Neuronal stem cell (in vitro differentiated cells): ENCODE results near the gene F13A1.

Experiments
- DNase-seq: peaks from one replicate; pipeline ENCODE4 v3.0.0-alpha.2; 2013; ENCODE audit warnings: low spot score
- H2AFZ ChIP-seq: one replicate; pipeline ENCODE4 v1.6.1; 2013; ENCODE audit warnings: mild to moderate bottlenecking, low read length, inconsistent platforms
- H2AK5ac ChIP-seq: 2 replicates; pipeline ENCODE4 v1.6.1; 2013; ENCODE audit warnings: low read depth, mild to moderate bottlenecking, inconsistent platforms, low read length, moderate library complexity, mixed read lengths
- H2BK120ac ChIP-seq: 2 replicates; pipeline ENCODE4 v1.6.1; 2013; ENCODE audit warnings: low read depth, mild to moderate bottlenecking, inconsistent platforms, low read length, moderate library complexity, mixed read lengths
- H2BK12ac ChIP-seq: one replicate; pipeline ENCODE4 v1.6.1; 2013; ENCODE audit warnings: low read length, inconsistent platforms
- H2BK15ac ChIP-seq: 2 replicates; pipeline ENCODE4 v1.6.1; 2013; ENCODE audit warnings: mild to moderate bottlenecking, low read length, inconsistent platforms, mixed read lengths
- H2BK5ac ChIP-seq: one replicate; pipeline ENCODE4 v1.6.1; 2013; ENCODE audit warnings: inconsistent platforms, mild to moderate bottlenecking, low read length, moderate library complexity
- H3K14ac ChIP-seq: one replicate; pipeline ENCODE4 v1.6.1; 2013; ENCODE audit warnings: low read length, inconsistent platforms
- H3K18ac ChIP-seq: 2 replicates; pipeline ENCODE4 v1.6.1; 2013; ENCODE audit warnings: low read length, inconsistent platforms
- H3K23ac ChIP-seq: 2 replicates; pipeline ENCODE4 v1.6.1; 2013; ENCODE audit warnings: low read depth, mild to moderate bottlenecking, mixed read lengths, low read length, inconsistent platforms; ENCODE audit not compliant: poor library complexity
- H3K27ac ChIP-seq: replicated peaks from 3 replicates; pipeline ENCODE4 v1.5.1; 2013; ENCODE audit warnings: low read length, inconsistent platforms
- H3K27me3 ChIP-seq, 3 experiments: 2 replicates each; pipeline ENCODE4 v1.6.1; 2013; ENCODE audit warnings: low read length in 3 of 3, mild to moderate bottlenecking in 2 of 3, inconsistent platforms in 1 of 3, low read depth in 1 of 3, mixed read lengths in 1 of 3, moderate library complexity in 1 of 3; ENCODE audit not compliant: control insufficient read depth in 3 of 3, insufficient read depth in 3 of 3
- H3K36me3 ChIP-seq, 2 donors: replicated peaks in 1 of 2; 2 replicates each; pipeline ENCODE4 v1.6.1; 2013; ENCODE audit warnings: low read length in 2 of 2; ENCODE audit not compliant: control insufficient read depth in 2 of 2, insufficient read depth in 2 of 2
- H3K4ac ChIP-seq: 2 replicates; pipeline ENCODE4 v1.6.1; 2013; ENCODE audit warnings: inconsistent platforms, mild to moderate bottlenecking, low read length, moderate library complexity
- H3K4me1 ChIP-seq, 2 donors: 1 replicate in 1 of 2; 2 replicates in 1 of 2; pipeline ENCODE4 v1.6.1; 2013; ENCODE audit warnings: low read length in 2 of 2, low read depth in 1 of 2; ENCODE audit not compliant: control insufficient read depth in 2 of 2, insufficient read depth in 1 of 2
- H3K4me2 ChIP-seq: one replicate; pipeline ENCODE4 v1.6.1; 2013; ENCODE audit warnings: mild to moderate bottlenecking, low read length, inconsistent platforms; ENCODE audit not compliant: insufficient read depth, poor library complexity, severe bottlenecking
- H3K4me3 ChIP-seq, 2 donors: 2 replicates each; pipeline ENCODE4 v1.5.1; 2013; ENCODE audit warnings: low read length in 2 of 2, mild to moderate bottlenecking in 2 of 2, inconsistent platforms in 1 of 2, moderate library complexity in 1 of 2
- H3K79me1 ChIP-seq: one replicate; pipeline ENCODE4 v1.6.1; 2013; ENCODE audit warnings: low read depth, mild to moderate bottlenecking, inconsistent platforms, low read length, moderate library complexity
- H3K9ac ChIP-seq: one replicate; pipeline ENCODE4 v1.6.1; 2013; ENCODE audit warnings: mild to moderate bottlenecking, low read depth, low read length, inconsistent platforms; ENCODE audit not compliant: poor library complexity
- H3K9me3 ChIP-seq, 2 donors: replicated peaks in 1 of 2; 2 replicates each; pipeline versions ENCODE3 to v1.6.1; 2013; ENCODE audit warnings: low read length in 2 of 2, mild to moderate bottlenecking in 2 of 2, inconsistent platforms in 1 of 2, low read depth in 1 of 2, mixed read lengths in 1 of 2, moderate library complexity in 1 of 2; ENCODE audit not compliant: control insufficient read depth in 2 of 2, insufficient read depth in 1 of 2
- H4K8ac ChIP-seq: one replicate; pipeline ENCODE4 v1.6.1; 2013; ENCODE audit warnings: low read depth, mild to moderate bottlenecking, inconsistent platforms, low read length, moderate library complexity
- H4K91ac ChIP-seq: one replicate; pipeline ENCODE4 v1.6.1; 2013; ENCODE audit warnings: low read length, low read depth, mild to moderate bottlenecking, inconsistent platforms; ENCODE audit not compliant: poor library complexity
- WGBS, 2 donors: extraction: QIAGEN DNeasy Blood & Tissue Kit; methylation state at CpG; one replicate each; pipeline ENCODE4 v1.1.7; 2013; ENCODE audit warnings: missing lambda C conversion rate in 2 of 2, mixed read lengths in 1 of 2; ENCODE audit not compliant: insufficient read length in 2 of 2, insufficient replicate concordance in 1 of 2; ENCODE audit errors: extremely low coverage in 2 of 2; 5-methylcytosine and 5-hydroxymethylcytosine counted together

F13A1 gene

DNA sequence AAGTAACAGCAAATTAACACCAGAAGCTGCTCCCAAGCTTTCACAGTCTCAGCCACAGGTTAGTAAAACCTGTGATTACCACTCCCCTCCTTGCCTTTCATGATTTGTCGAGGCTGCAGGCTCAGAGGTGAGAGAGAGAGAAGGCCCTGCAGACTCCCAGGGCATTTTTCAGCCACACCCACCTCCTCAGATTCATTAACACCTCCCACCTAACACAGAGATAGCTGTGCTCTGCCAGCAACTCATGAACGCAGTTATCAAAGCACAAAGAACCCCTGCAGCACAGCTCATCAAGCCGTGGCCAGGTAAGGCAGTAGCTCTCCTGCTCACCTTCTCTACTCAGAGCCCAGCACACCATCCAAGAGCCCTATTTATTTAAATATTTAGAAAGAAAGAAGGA, 27.1 kb downstream of the F13A1 start:
- H3K36me3 ChIP-seq, result no peaks in the 10 kb centered on the region
- no peak overlapping the region for H2BK120ac ChIP-seq
- no peaks in the 10 kb centered on the region for H3K9me3 ChIP-seq
- H3K4me1 ChIP-seq, result no peaks in the 10 kb centered on the region
- H4K91ac ChIP-seq, result no peak overlapping the region
- no peak overlapping the region for H3K4ac ChIP-seq
- H2BK5ac ChIP-seq, result no peak overlapping the region
- no peak overlapping the region for H3K4me3 ChIP-seq
- no peak overlapping the region for H3K9ac ChIP-seq
- no peak overlapping the region for H3K4me2 ChIP-seq
- H2AFZ ChIP-seq, result no peak overlapping the region
- H3K18ac ChIP-seq, result no peak overlapping the region
- no peak overlapping the region for H4K8ac ChIP-seq
- no peak overlapping the region for H2AK5ac ChIP-seq
- no peak overlapping the region for H2BK15ac ChIP-seq
- no peaks in the 10 kb centered on the region for H3K27me3 ChIP-seq
- no peak overlapping the region for H3K23ac ChIP-seq
- no CpG with 5 or more reads among the region's 3 CpGs for whole genome bisulfite sequencing, 2 donors
- H2BK12ac ChIP-seq, result no peak overlapping the region
- no peaks in the 10 kb centered on the region for H3K79me1 ChIP-seq
- no peak for DNase-seq
- H3K14ac ChIP-seq, result no peak overlapping the region
- H3K27ac ChIP-seq, result no peak overlapping the region

DNA sequence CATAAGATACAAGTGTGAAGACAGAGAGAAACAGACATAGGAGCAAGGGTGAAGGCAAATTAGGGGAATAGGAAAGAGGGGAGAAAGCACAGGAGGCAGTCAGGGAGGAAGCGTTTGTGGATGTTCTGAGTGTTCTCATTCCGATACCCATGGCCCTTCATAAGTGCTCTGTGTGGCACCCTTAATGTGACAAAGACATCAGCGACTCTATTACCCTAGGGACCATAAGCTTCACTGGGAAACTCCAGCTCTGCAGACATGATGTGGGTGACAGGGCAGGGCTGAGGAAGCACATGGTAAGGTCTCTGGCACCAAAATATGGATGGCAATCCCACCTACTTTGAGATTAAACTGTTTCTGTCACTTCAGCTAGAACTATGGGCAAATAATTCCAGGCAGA, 33.0 kb downstream of the F13A1 start:
- H2BK120ac ChIP-seq, result no peak overlapping the region
- no peak overlapping the region for H2AFZ ChIP-seq
- no peak overlapping the region for H2BK12ac ChIP-seq
- no peak overlapping the region for H3K18ac ChIP-seq
- no peak overlapping the region for H3K27ac ChIP-seq
- H2BK5ac ChIP-seq, result no peak overlapping the region
- H3K9me3 ChIP-seq, result no peaks in the 10 kb centered on the region
- no peak overlapping the region for H4K91ac ChIP-seq
- H3K14ac ChIP-seq, result no peak overlapping the region
- H3K4me1 ChIP-seq, result no peaks in the 10 kb centered on the region
- H3K4me2 ChIP-seq, result no peak overlapping the region
- no CpG with 5 or more reads among the region's 3 CpGs for WGBS, 2 donors
- H3K4ac ChIP-seq, result no peak overlapping the region
- H3K23ac ChIP-seq, result no peak overlapping the region
- H3K27me3 ChIP-seq, result no peaks in the 10 kb centered on the region
- DNase-seq, result no peak
- no peak overlapping the region for H2AK5ac ChIP-seq
- no peak overlapping the region for H4K8ac ChIP-seq
- H3K79me1 ChIP-seq, result no peaks in the 10 kb centered on the region
- H3K36me3 ChIP-seq, result no peaks in the 10 kb centered on the region
- no peak overlapping the region for H3K4me3 ChIP-seq
- no peak overlapping the region for H2BK15ac ChIP-seq
- no peak overlapping the region for H3K9ac ChIP-seq

DNA sequence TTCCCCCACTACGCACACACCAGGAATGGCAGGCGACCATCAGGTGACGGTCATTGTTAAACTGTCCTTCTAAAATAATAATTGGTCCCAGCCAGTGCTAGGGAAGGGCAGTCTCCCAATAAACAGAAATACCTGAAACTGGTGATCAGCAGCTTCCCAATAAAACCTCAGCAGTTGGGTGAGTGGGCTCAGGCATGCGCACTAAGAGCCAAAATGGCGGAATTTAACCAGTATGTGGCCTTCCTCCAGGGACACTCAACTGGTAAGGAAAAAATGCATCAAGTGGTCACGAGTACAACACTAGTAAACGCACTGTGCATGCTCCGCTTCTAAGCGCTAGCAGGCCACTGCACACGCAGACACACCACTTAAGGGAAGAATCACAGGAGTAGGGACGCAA, 34.8 kb downstream of the F13A1 start:
- no CpG with 5 or more reads among the region's 11 CpGs for WGBS, 2 donors
- H3K27ac ChIP-seq, result no peak overlapping the region
- H3K9ac ChIP-seq, result no peak overlapping the region
- H3K18ac ChIP-seq, result no peak overlapping the region
- no peak overlapping the region for H2BK12ac ChIP-seq
- no peak overlapping the region for H2AK5ac ChIP-seq
- no peak overlapping the region for H3K14ac ChIP-seq
- H3K23ac ChIP-seq, result no peak overlapping the region
- H3K4me3 ChIP-seq, result no peak overlapping the region
- H4K91ac ChIP-seq, result no peak overlapping the region
- DNase-seq, result no peak
- no peaks in the 10 kb centered on the region for H3K27me3 ChIP-seq
- H3K4ac ChIP-seq, result no peak overlapping the region
- no peak overlapping the region for H4K8ac ChIP-seq
- no peaks in the 10 kb centered on the region for H3K79me1 ChIP-seq
- H2BK5ac ChIP-seq, result no peak overlapping the region
- H2BK120ac ChIP-seq, result no peak overlapping the region
- H3K36me3 ChIP-seq, result no peaks in the 10 kb centered on the region
- H2AFZ ChIP-seq, result no peak overlapping the region
- H3K4me1 ChIP-seq, result no peaks in the 10 kb centered on the region
- peaks cover 0 to 2% of the 10 kb centered on the region in 2 donors for H3K9me3 ChIP-seq
- no peak overlapping the region for H2BK15ac ChIP-seq
- H3K4me2 ChIP-seq, result no peak overlapping the region

DNA sequence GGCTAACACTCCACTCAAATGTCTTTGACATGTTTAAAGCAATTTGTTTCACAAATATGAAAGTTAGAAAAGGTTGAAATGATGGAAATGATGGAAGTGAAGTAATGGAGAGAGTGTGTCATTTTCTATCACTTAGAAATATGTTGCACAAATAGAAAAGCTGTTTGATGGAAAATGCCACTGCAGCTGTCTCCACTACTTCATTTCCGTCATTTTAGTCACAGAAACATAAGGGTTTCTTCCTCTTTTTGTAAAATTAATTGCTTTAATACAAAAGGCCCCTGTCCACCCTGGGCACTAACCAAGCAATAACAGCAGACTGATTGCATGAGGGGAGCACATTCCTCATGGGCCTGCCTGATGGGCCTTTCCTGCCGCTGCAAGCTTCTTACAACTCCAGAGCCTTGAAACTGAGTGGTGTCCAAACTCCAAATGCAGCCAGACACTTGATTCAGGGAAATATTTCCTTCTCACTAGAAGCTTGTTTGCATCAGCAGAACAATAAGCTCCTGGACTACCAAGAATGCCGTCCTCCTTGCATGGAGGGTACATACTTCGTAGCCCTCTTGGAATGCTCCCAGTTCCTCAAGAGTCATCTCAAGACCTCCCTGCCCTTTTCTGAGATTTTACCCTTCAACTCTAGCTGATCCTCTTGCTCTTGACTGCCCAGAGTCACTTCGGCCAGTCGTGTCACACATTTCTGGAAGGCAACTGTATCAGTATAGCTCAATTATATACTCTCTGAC, 36.1 kb downstream of the F13A1 start:
- H3K18ac ChIP-seq, result no peak overlapping the region
- H3K4me2 ChIP-seq, result no peak overlapping the region
- no peak overlapping the region for H2AK5ac ChIP-seq
- no CpG with 5 or more reads among the region's 6 CpGs for WGBS, 2 donors
- H3K79me1 ChIP-seq, result no peaks in the 10 kb centered on the region
- DNase-seq, result no peak
- no peak overlapping the region for H3K9ac ChIP-seq
- no peaks in the 10 kb centered on the region for H3K4me1 ChIP-seq
- no peak overlapping the region for H3K14ac ChIP-seq
- no peaks in the 10 kb centered on the region for H3K27me3 ChIP-seq
- H3K4ac ChIP-seq, result no peak overlapping the region
- peaks cover 0 to 3% of the 10 kb centered on the region in 2 donors for H3K9me3 ChIP-seq
- no peak overlapping the region for H2BK5ac ChIP-seq
- no peak overlapping the region for H4K91ac ChIP-seq
- H2BK120ac ChIP-seq, result no peak overlapping the region
- H2BK15ac ChIP-seq, result no peak overlapping the region
- no peak overlapping the region for H2BK12ac ChIP-seq
- no peaks in the 10 kb centered on the region for H3K36me3 ChIP-seq
- no peak overlapping the region for H3K27ac ChIP-seq
- H3K23ac ChIP-seq, result no peak overlapping the region
- no peak overlapping the region for H3K4me3 ChIP-seq
- no peak overlapping the region for H2AFZ ChIP-seq
- H4K8ac ChIP-seq, result no peak overlapping the region
